Adrenal gland (tissue), 12 donors: ENCODE measurements around the gene MAP4. TPM values are rescaled to one million over a fixed set of nuclear protein-coding genes. Genes with fewer than 3 reads are reported as not detected.
A peak's percentile ranks its signal among the peaks of the same experiment; 100 is the strongest.

Experiments
- DNase-seq, 7 donors: peaks; one replicate each; pipeline ENCODE4 v3.0.0-alpha.2; 2019 to 2020
- H3K27ac ChIP-seq, 5 donors: fragments of 200-600 bp; sonication (generic) in 4 of 5; 1 replicate in 3 of 5; 2 replicates in 2 of 5; pipeline versions ENCODE4 v1.5.1 to v1.8.0; 2016 to 2020; ENCODE audit warnings: mild to moderate bottlenecking in 1 of 5
- H3K27me3 ChIP-seq: fragments of 200-600 bp; 2 replicates; pipeline ENCODE4 v1.8.0; 2021
- H3K36me3 ChIP-seq, 2 donors: fragments of 200-600 bp; replicated peaks in 1 of 2; 1 replicate in 1 of 2; 2 replicates in 1 of 2; pipeline versions ENCODE4 v1.5.1 to v1.8.0; 2018 to 2022
- H3K4me1 ChIP-seq, 2 donors: fragments of 200-600 bp; replicated peaks in 1 of 2; 1 replicate in 1 of 2; 2 replicates in 1 of 2; pipeline versions ENCODE4 v1.5.1 to v1.8.0; 2018 to 2021
- H3K4me3 ChIP-seq, 4 donors: fragments of 200-600 bp; sonication (generic) in 3 of 4; one replicate each; pipeline ENCODE4 v1.5.1; 2016 to 2018
- H3K9me3 ChIP-seq, 3 donors: fragments of 200-600 bp; sonication (generic) in 1 of 3; replicated peaks in 1 of 3; 1 replicate in 2 of 3; 2 replicates in 1 of 3; pipeline versions ENCODE4 v1.5.1 to v1.8.0; 2016 to 2021
- POLR2A ChIP-seq, 2 donors: fragments of 450-650 bp; IDR thresholded peaks; one replicate each; pipeline ENCODE4 v1.6.1; 2017; ENCODE audit warnings: antibody characterized with exemption in 2 of 2, mild to moderate bottlenecking in 2 of 2, moderate library complexity in 1 of 2
- WGBS, 4 donors: extraction: QIAGEN DNeasy Blood & Tissue Kit in 2 of 4; methylation state at CpG; one replicate each; pipeline versions ENCODE4 v1.1.5 to v1.1.7; 2013 to 2017; 5-methylcytosine and 5-hydroxymethylcytosine counted together
- intact Hi-C, 2 donors: fragments of 100-400 bp; cut with DNase I; formaldehyde crosslinking; loops; one replicate each; pipeline versions ENCODE4 v1.14.1 to v1.15.0; 2022 to 2023
- polyA plus RNA-seq, 3 donors: library from polyadenylated mRNA; stranded (reverse); fragments of 200-250 nt in 2 of 3; fragments of 350-450 nt in 1 of 3; fragmentation: Illumina TruSeq in 1 of 3; extraction: RNeasy Lipid Tissue Mini Kit (QIAGEN cat#74804) in 1 of 3; gene quantifications; one replicate each; pipeline ENCODE4 v1.2.3, GENCODE V29; 2013 to 2014
- total RNA-seq, 9 donors: library from RNA; depleted of rRNA in 4 of 9; stranded (reverse); fragments of >200 nt in 4 of 9; fragments of 120-200 nt in 1 of 9; fragmentation: NEBNext Ultra II Directional in 1 of 9; extraction: Animal tissue kit (Norgen Biotek cat#: 25700) in 1 of 9; gene quantifications; one replicate each; pipeline versions ENCODE4 v1.1.0 to v1.2.4, GENCODE V29; 2013 to 2023
- TF ChIP-seq, protein P1 (sequence below), 6 experiments: fragments of 450-650 bp in 4 of 6; fragments of 200-600 bp in 2 of 6; sonication (generic) in 1 of 6; IDR thresholded peaks; 1 replicate in 5 of 6; 2 replicates in 1 of 6; pipeline versions ENCODE4 v1.5.1 to v1.8.0; 2016 to 2021; ENCODE audit warnings: antibody characterized with exemption in 6 of 6, mild to moderate bottlenecking in 2 of 6, moderate library complexity in 1 of 6
- donor health status: healthy with polysubstance abuse.
- donor health status: Bipolar disorder and iron deficiency.
- donor health status: DM: yes; HTN: yes; CAD: no.
- donor health status: DM: no; HTN: no; CAD: no.
- donor health status: DM: no; HTN: no; CAD: no.
- donor health status: DM: yes; HTN: yes; CAD: no.

The MAP4 gene
- total and polyA plus RNA-seq, 12 donors, result 34.3 to 152 (median 75.7) TPM

DNA sequence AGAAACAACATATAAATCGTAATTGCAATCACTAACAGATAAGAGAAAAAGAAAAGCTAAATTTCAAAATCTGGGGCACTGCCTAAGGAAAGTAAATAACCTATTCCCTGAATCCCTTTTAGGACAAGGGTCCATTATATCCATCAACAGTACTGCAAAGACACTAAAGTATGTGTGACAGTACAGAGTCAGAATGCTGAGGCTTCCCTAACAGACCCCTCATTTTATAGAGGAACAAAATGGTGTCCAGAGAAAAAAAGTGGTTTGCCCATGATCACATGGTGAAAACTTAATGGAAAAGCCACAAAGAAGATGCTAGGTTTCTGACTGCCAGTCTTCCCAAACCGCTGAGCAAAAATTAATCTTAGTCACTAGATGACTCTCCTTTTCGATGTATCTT is 119.5 kb downstream of the MAP4 start:
- no peaks in the 10 kb centered on the region for H3K36me3 ChIP-seq

DNA sequence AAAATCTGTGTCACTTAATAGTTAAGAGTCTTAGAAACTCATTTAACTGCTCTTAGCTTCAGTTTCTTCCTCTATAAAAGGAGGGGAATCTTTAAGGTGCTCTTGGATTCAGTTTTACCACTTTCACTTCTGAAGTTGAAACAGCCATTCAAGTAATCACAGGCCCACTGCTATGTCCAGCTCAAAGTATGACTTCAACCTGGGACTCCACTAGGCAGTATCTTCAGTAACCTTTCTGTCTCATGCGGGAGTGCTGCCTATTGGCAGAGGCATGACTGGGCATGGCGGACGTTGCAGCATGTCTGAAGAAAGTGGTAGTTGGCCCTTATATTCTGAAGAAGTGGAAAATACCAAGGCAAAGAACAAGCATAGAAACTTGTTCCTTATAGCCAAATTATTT is 121.0 kb downstream of the MAP4 start:
- TF ChIP-seq, protein P1, sequence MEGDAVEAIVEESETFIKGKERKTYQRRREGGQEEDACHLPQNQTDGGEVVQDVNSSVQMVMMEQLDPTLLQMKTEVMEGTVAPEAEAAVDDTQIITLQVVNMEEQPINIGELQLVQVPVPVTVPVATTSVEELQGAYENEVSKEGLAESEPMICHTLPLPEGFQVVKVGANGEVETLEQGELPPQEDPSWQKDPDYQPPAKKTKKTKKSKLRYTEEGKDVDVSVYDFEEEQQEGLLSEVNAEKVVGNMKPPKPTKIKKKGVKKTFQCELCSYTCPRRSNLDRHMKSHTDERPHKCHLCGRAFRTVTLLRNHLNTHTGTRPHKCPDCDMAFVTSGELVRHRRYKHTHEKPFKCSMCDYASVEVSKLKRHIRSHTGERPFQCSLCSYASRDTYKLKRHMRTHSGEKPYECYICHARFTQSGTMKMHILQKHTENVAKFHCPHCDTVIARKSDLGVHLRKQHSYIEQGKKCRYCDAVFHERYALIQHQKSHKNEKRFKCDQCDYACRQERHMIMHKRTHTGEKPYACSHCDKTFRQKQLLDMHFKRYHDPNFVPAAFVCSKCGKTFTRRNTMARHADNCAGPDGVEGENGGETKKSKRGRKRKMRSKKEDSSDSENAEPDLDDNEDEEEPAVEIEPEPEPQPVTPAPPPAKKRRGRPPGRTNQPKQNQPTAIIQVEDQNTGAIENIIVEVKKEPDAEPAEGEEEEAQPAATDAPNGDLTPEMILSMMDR (IDR thresholded peaks at IDR 0.05), result no peak
- no peak for TF ChIP-seq POLR2A (IDR thresholded peaks at IDR 0.05)
- H3K27me3 ChIP-seq, result no peaks in the 10 kb centered on the region
- 96 to 100% (median 99%) methylated on average over 3 of the region's 3 CpGs for WGBS, 4 donors
- peaks cover 0 to 8% of the 10 kb centered on the region in 2 donors for H3K4me1 ChIP-seq
- H3K9me3 ChIP-seq, result no peaks in the 10 kb centered on the region
- no peak overlapping the region for H3K27ac ChIP-seq
- intact Hi-C loops, result no loop called here
- no peak overlapping the region for H3K4me3 ChIP-seq
- H3K36me3 ChIP-seq, result no peaks in the 10 kb centered on the region
- DNase-seq, result no peak

More for the DNA sequence above, 119.5 kb downstream of the MAP4 start:
- H3K4me1 ChIP-seq, result no peaks in the 10 kb centered on the region
- no peak overlapping the region for H3K27ac ChIP-seq
- no peaks in the 10 kb centered on the region for H3K27me3 ChIP-seq
- DNase-seq, result no peak
- intact Hi-C loops, result no loop called here
- H3K4me3 ChIP-seq, result no peak overlapping the region
- 83 to 91% (median 87%) methylated on average over 3 of the region's 3 CpGs for WGBS, 4 donors
- TF ChIP-seq, protein P1 (IDR thresholded peaks at IDR 0.05), result no peak
- TF ChIP-seq POLR2A (IDR thresholded peaks at IDR 0.05), result no peak
- no peaks in the 10 kb centered on the region for H3K9me3 ChIP-seq

DNA sequence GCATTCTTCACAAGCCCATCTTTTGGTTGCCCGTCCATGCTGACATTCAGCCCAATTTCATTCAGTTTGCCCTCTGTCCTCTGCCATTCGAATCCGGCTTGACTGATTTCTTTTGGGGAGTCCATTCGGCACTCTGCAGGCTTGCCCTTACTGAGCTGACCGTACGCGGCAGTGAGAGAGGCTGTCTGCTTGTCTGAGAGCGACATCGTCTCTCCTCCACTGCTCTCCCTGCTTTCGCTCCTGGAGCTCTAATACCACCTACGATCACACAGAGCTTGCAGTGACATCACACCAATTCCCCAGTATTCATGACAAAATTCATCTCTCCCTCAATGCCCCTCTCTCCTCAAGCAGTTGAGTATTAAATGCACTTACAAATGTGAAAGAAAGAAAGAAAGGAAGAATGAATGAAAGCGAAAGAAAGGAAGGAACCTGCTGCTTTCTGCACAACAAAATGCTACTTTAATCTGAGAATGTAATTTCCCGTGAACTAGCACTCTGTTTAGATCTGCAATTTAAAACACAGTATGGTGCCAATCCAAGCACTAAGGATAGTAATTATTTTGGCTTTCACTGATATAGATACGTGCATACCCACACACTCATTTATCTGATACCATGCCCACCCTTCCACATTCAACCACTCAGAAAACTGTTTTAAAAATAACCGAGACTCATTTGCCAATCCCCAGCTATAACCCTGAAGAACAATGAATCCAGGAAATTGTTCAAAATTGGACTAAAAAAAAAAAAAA is 123.8 kb downstream of the MAP4 start:
- no peaks in the 10 kb centered on the region for H3K9me3 ChIP-seq
- 88 to 94% (median 90%) methylated on average over 15 of the region's 15 CpGs for WGBS, 4 donors
- DNase-seq, result no peak
- no peaks in the 10 kb centered on the region for H3K36me3 ChIP-seq
- H3K27ac ChIP-seq, result no peak overlapping the region
- intact Hi-C loops, result no loop called here
- H3K4me1 ChIP-seq, result peaks cover 0 to 14% of the 10 kb centered on the region in 2 donors
- H3K27me3 ChIP-seq, result no peaks in the 10 kb centered on the region
- H3K4me3 ChIP-seq, result no peak overlapping the region
- no peak for TF ChIP-seq POLR2A (IDR thresholded peaks at IDR 0.05)
- TF ChIP-seq, protein P1 (IDR thresholded peaks at IDR 0.05), result no peak

GRCh38 chr3:47891613-47892005 is 124.6 kb downstream of the MAP4 start:
- TF ChIP-seq POLR2A (IDR thresholded peaks at IDR 0.05), result no peak
- TF ChIP-seq, protein P1 (IDR thresholded peaks at IDR 0.05), result no peak
- H3K36me3 ChIP-seq, result no peaks in the 10 kb centered on the region
- no peak for DNase-seq
- H3K27me3 ChIP-seq, result no peaks in the 10 kb centered on the region
- peaks cover 0 to 14% of the 10 kb centered on the region in 2 donors for H3K4me1 ChIP-seq
- intact Hi-C loops, result no loop called here
- no peak overlapping the region for H3K4me3 ChIP-seq
- 82 to 93% (median 90%) methylated on average over 2 to 3 of the region's 3 CpGs for WGBS, 4 donors
- H3K27ac ChIP-seq, result peak overlapping the region in 1 of 5 donors; percentile 57
- no peaks in the 10 kb centered on the region for H3K9me3 ChIP-seq
